Right atrium auricular region (tissue), 2 donors: ENCODE results near the gene MSMP. TPM values are rescaled to one million over a fixed set of nuclear protein-coding genes. Genes with fewer than 3 reads are reported as not detected.

Experiments
- DNase-seq: peaks from one replicate; pipeline ENCODE4 v3.0.0-alpha.2; 2019; ENCODE audit warnings: low spot score
- H3K27ac ChIP-seq, 2 donors: fragments of 200-600 bp; sonication (generic); 1 replicate in 1 of 2; 2 replicates in 1 of 2; pipeline ENCODE4 v1.5.1; 2016 to 2019
- H3K27me3 ChIP-seq, 2 donors: fragments of 200-600 bp; sonication (generic); one replicate each; pipeline versions ENCODE4 v1.5.1 to v1.6.0; 2017 to 2019
- H3K36me3 ChIP-seq: fragments of 200-600 bp; sonication (generic); one replicate; pipeline ENCODE4 v1.5.1; 2016
- H3K4me1 ChIP-seq, 2 donors: fragments of 200-600 bp; sonication (generic); one replicate each; pipeline versions ENCODE4 v1.5.1 to v1.6.0; 2017 to 2019
- H3K4me3 ChIP-seq, 2 donors: fragments of 200-600 bp; sonication (generic); 1 replicate in 1 of 2; 2 replicates in 1 of 2; pipeline ENCODE4 v1.5.1; 2017 to 2019; ENCODE audit warnings: mild to moderate bottlenecking in 1 of 2, moderate library complexity in 1 of 2
- H3K9me3 ChIP-seq, 2 donors: fragments of 200-600 bp; sonication (generic); one replicate each; pipeline ENCODE4 v1.5.1; 2019
- CTCF ChIP-seq, 2 donors: fragments of 200-600 bp; sonication (generic); IDR thresholded peaks; one replicate each; pipeline ENCODE4 v1.5.1; 2019; ENCODE audit warnings: antibody characterized with exemption in 2 of 2
- total RNA-seq, 2 donors: library from RNA; depleted of rRNA; stranded (reverse); fragments of >200 nt; gene quantifications; one replicate each; pipeline ENCODE4 v1.1.0, GENCODE V29; 2016

Gene MSMP
- total RNA-seq, 2 donors from 2014 or later: not detected

- H3K27me3 ChIP-seq: no peaks in the 10 kb centered on the region
- H3K4me3 ChIP-seq: no peak overlapping the region
- H3K36me3 ChIP-seq: peaks cover 58% of the 10 kb centered on the region
- no peak for TF ChIP-seq CTCF (IDR thresholded peaks at IDR 0.05)
- DNase-seq: no peak
- H3K9me3 ChIP-seq: no peaks in the 10 kb centered on the region
- H3K4me1 ChIP-seq: peaks cover 0 to 50% of the 10 kb centered on the region in 2 donors
- peak overlapping the region in 1 of 2 donors; percentile 3 for H3K27ac ChIP-seq
Observed at GRCh38 chr9:35725362-35725761, 28.7 kb downstream of the MSMP start.

- no peaks in the 10 kb centered on the region for H3K9me3 ChIP-seq
- H3K27ac ChIP-seq: no peak overlapping the region
- DNase-seq: no peak
- H3K4me1 ChIP-seq: peaks cover 0 to 35% of the 10 kb centered on the region in 2 donors
- H3K36me3 ChIP-seq: peaks cover 72% of the 10 kb centered on the region
- no peaks in the 10 kb centered on the region for H3K27me3 ChIP-seq
- no peak for TF ChIP-seq CTCF (IDR thresholded peaks at IDR 0.05)
- H3K4me3 ChIP-seq: no peak overlapping the region
Observed at GRCh38 chr9:35723908-35724307, 30.2 kb downstream of the MSMP start.

- Histone ChIP-seq H3K27me3 (no peaks in the 10 kb centered on the region), H3K36me3 (peaks cover 77% of the 10 kb centered on the region), H3K27ac (no peak overlapping the region), H3K4me3 (no peak overlapping the region), H3K4me1 (peaks cover 0 to 30% of the 10 kb centered on the region in 2 donors), H3K9me3 (no peaks in the 10 kb centered on the region)
- DNase-seq: no peak
- no peak for TF ChIP-seq CTCF (IDR thresholded peaks at IDR 0.05)
Observed at GRCh38 chr9:35723426-35723825, 30.6 kb downstream of the MSMP start.

DNA sequence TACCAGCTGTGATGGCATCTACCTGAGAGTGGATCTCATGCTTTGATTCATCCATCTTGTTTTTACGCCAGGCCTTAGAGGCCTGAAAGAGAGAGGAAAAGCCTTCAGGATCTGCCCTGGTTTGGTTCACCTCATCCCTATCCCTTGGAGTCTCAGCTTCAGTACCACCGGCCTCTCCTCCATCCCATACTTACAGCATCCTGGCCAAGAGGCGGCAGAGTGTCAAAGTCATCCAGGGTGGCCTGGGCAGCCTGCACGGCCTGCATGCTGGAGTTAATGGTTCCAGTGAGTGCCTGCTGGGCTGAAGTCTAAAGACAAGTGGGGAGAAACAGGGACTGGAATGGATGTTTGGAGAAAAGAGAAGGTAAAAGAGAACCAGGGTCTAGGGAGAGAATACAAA lies 34.5 kb downstream of the MSMP start:
- peaks cover 100% of the 10 kb centered on the region for H3K36me3 ChIP-seq
- no peak for TF ChIP-seq CTCF (IDR thresholded peaks at IDR 0.05)
- DNase-seq: no peak
- H3K4me1 ChIP-seq: no peaks in the 10 kb centered on the region
- H3K27ac ChIP-seq: no peak overlapping the region
- H3K9me3 ChIP-seq: no peaks in the 10 kb centered on the region
- no peak overlapping the region for H3K4me3 ChIP-seq
- no peaks in the 10 kb centered on the region for H3K27me3 ChIP-seq

DNA sequence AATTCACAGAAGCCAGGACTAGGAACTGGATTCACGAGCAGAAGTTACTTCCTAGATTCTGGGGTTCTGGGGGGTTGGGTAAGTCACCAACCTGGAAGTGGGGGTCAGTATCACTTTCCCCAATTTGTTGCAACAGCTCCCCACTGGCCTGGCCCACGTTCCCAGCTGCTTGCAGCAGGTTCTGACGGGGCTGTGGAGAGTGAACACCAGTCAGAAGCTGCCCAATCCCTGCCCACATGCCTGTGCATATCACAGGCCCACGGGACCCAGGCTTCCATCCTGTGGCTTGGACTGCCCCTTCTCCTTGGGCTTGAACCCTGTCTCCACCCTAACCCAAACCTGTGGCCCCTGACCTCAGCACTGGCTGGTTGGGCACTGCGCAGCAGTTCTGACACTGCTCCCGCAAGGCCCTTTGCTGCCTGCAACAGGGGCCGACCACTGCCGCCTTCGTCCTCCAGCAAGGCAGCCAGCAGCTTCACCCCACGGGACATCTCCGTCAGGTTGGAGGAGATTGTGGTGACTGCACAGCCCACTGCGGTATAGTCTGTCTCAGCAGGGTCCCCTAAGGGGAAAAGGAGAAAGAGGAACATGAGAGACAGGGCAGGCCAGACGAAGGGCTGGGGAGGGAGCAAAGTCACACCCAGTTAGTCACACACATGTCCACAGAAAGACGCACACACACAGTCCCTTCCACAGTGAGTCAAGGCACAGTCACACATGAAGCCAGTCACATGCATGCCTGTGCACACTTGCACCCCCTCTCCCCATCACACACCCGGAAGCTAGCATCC lies 35.2 kb downstream of the MSMP start:
- no peak for DNase-seq
- TF ChIP-seq CTCF (IDR thresholded peaks at IDR 0.05): no peak
- Histone ChIP-seq H3K4me1 (no peaks in the 10 kb centered on the region), H3K36me3 (peaks cover 100% of the 10 kb centered on the region), H3K9me3 (no peaks in the 10 kb centered on the region), H3K4me3 (no peak overlapping the region), H3K27me3 (no peaks in the 10 kb centered on the region), H3K27ac (no peak overlapping the region)
